Measurements from ENCODE around the gene CTNNBIP1. TPM values are rescaled to one million over a fixed set of nuclear protein-coding genes. Genes with fewer than 3 reads are reported as not detected.

CTNNBIP1 gene
- total and polyA plus RNA-seq, 4 experiments from 2014 or later: 6.3 to 10.1 (median 9.5) TPM

DNA sequence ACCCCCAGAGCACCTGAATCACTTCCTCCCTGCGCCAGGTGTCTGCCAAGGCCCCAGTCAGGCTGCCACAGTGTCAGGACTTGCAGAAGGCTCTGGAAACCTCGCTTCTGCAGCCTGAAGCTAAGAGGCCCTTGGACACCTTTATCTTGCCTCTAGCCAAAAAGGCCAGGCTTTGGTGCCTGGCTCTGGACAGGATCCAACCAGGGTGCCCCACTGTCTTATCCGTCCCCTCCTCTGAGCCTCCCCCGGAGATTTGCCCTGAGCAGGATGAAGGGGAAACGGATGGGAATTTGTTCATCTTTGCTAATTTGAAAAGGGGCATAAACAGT lies 73.5 kb downstream of the CTNNBIP1 start:
- Histone ChIP-seq H3K36me3 (ENCODE audit: insufficient read depth, low read length) (no peaks in the 10 kb centered on the region), H3K4me1 (ENCODE audit: insufficient read depth, low read length) (no peaks in the 10 kb centered on the region), H3K27me3 (ENCODE audit: insufficient read depth, low read length) (no peaks in the 10 kb centered on the region), H3K27ac (ENCODE audit: low read depth, low read length) (no peak overlapping the region), H3K9me3 (ENCODE audit: control insufficient read depth in 1 of 2, low read length in 2 of 2) (no peaks in the 10 kb centered on the region), H3K4me3 (ENCODE audit: low read length in 2 of 2) (no peak overlapping the region)
- H3K9me3 Mint-ChIP-seq: no peaks in the 10 kb centered on the region
- no peak overlapping the region for H3K4me3 Mint-ChIP-seq
- H3K36me3 Mint-ChIP-seq: peaks cover 0 to 4% of the 10 kb centered on the region in 2 donors
- intact Hi-C loops (cut with micrococcal nuclease): no loop called here
- ChIA-PET CTCF (ENCODE audit: partially characterized antibody) (interaction anchor here (1.1 kb wide), 1 partner anchor 51 kb away, joined by 3 read pairs; no protein-coding TSS in a partner anchor), POLR2A (ENCODE audit: partially characterized antibody) (no interaction called here)
- DNase-seq: no peak
- no peak overlapping the region for H3K27ac Mint-ChIP-seq
- H3K27me3 Mint-ChIP-seq: no peaks in the 10 kb centered on the region
- H3K4me1 Mint-ChIP-seq: peaks cover 0 to 5% (median 1%) of the 10 kb centered on the region in 4 donors

DNA sequence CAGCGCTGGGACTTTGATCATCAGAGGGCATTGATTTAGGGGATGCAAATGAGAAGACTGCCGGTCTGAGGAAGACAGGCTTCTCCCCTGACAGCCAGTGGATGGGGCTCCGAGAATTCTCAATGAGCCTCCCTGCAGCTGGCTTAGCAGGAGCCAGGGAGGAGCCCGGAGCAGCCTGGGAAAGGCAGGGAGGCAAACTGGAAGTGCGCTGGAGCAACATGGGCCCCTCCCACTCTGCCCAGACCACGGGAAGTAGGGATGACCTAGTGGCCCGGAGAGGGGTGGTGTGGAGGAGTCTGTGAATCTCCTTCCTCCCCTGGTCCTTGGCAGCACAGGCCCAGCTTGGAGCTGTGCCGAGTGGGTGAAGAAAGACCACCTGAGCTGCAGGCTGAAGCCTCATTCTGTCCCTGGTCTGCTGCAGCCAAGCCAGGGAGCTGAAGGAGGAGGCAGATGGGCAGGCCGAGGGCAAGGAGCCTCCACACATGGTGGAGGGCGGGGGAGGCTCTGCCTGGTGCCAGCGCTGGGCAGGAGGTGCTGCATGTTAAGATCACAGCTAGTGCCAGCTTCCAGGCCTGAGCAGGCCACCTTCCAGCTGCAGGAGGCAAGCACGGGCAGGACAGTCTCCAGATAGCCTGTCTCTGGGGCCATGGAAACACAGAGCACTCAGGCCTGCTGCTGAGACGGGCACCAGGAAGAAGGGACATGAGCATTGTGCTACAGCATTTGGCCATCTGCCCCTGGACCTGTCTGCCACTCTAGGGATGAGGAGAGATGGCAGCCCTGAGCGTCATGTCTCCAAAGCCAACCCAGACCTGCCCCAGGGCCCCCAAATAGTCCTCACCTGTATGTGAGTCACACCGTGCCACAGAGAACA lies 74.1 kb downstream of the CTNNBIP1 start:
- CTCF ChIA-PET (ENCODE audit: partially characterized antibody): interaction anchor here (1.1 to 1.3 kb wide), 2 partner anchors 51 kb away, joined by 3 to 5 read pairs; no protein-coding TSS in a partner anchor
- H3K4me3 Mint-ChIP-seq: no peak overlapping the region

DNA sequence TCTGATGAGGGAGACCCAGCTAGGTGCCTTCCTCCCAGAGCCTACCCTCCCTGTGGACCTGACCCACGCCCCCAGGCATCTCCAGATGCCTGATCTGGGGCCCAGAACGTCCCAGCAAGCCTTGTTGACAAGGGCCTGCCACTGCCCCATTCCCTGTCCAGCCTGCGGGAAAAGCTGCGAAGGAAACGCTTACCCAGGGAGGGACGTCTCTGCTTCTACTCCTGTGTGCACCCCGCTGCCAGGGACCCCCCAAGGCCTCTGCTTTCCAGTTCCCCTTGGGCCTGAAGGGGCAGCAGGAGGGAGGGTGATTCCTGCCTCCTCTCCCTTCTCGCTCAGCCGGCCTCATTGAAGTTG lies 74.7 kb downstream of the CTNNBIP1 start:
- Mint-ChIP-seq H3K36me3 (no peaks in the 10 kb centered on the region), H3K27ac (no peak overlapping the region), H3K4me3 (no peak overlapping the region), H3K9me3 (no peaks in the 10 kb centered on the region), H3K27me3 (no peaks in the 10 kb centered on the region), H3K4me1 (peaks cover 0 to 5% (median 1%) of the 10 kb centered on the region in 4 donors)
- Histone ChIP-seq H3K27ac (ENCODE audit: low read depth, low read length) (no peak overlapping the region), H3K4me1 (ENCODE audit: insufficient read depth, low read length) (no peaks in the 10 kb centered on the region), H3K4me3 (ENCODE audit: low read length in 2 of 2) (no peak overlapping the region), H3K27me3 (ENCODE audit: insufficient read depth, low read length) (no peaks in the 10 kb centered on the region), H3K9me3 (ENCODE audit: control insufficient read depth in 1 of 2, low read length in 2 of 2) (no peaks in the 10 kb centered on the region), H3K36me3 (ENCODE audit: insufficient read depth, low read length) (no peaks in the 10 kb centered on the region)
- CTCF ChIA-PET (ENCODE audit: partially characterized antibody): interaction anchor here (1.3 kb wide), 1 partner anchor 51 kb away, joined by 5 read pairs; no protein-coding TSS in a partner anchor
- intact Hi-C loops (cut with micrococcal nuclease): no loop called here
- POLR2A ChIA-PET (ENCODE audit: partially characterized antibody): no interaction called here
- no peak for DNase-seq

More for the DNA sequence above, 74.1 kb downstream of the CTNNBIP1 start:
- intact Hi-C loops (cut with micrococcal nuclease): no loop called here
- Histone ChIP-seq H3K4me3 (ENCODE audit: low read length in 2 of 2) (no peak overlapping the region), H3K36me3 (ENCODE audit: insufficient read depth, low read length) (no peaks in the 10 kb centered on the region), H3K27ac (ENCODE audit: low read depth, low read length) (no peak overlapping the region), H3K4me1 (ENCODE audit: insufficient read depth, low read length) (no peaks in the 10 kb centered on the region), H3K9me3 (ENCODE audit: control insufficient read depth in 1 of 2, low read length in 2 of 2) (no peaks in the 10 kb centered on the region), H3K27me3 (ENCODE audit: insufficient read depth, low read length) (no peaks in the 10 kb centered on the region)
- H3K9me3 Mint-ChIP-seq: no peaks in the 10 kb centered on the region
- peaks cover 0 to 5% (median 1%) of the 10 kb centered on the region in 4 donors for H3K4me1 Mint-ChIP-seq
- DNase-seq: no peak
- no peaks in the 10 kb centered on the region for H3K27me3 Mint-ChIP-seq
- H3K27ac Mint-ChIP-seq: no peak overlapping the region
- POLR2A ChIA-PET (ENCODE audit: partially characterized antibody): no interaction called here
- peaks cover 0 to under 1% of the 10 kb centered on the region in 2 donors for H3K36me3 Mint-ChIP-seq

DNA sequence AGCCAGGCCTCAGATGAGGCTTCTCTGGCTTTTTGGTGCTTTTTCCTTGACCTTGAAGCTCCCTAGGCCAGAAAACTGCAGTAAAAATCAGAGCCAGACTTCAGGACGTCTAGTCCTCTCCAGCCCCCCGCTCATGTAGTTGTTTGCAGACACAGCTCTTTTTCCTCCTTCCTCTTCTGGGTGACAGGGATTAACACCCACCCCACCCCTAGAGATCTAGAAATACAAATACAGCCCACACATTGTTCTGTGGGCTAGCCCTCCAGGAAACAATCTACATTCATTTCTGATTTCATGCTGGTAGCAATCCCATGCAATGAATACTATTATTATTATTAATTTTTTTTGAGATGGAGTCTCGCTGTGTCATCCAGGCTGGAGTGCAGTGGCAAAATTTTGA lies 76.4 kb downstream of the CTNNBIP1 start:
- no peaks in the 10 kb centered on the region for H3K27me3 Mint-ChIP-seq
- ChIA-PET POLR2A (ENCODE audit: partially characterized antibody) (no interaction called here), CTCF (ENCODE audit: partially characterized antibody) (interaction anchor here (1.4 kb wide), 1 partner anchor 50 kb away, joined by 4 read pairs; no protein-coding TSS in a partner anchor)
- Histone ChIP-seq H3K9me3 (ENCODE audit: control insufficient read depth in 1 of 2, low read length in 2 of 2) (no peaks in the 10 kb centered on the region), H3K27ac (ENCODE audit: low read depth, low read length) (no peak overlapping the region), H3K27me3 (ENCODE audit: insufficient read depth, low read length) (no peaks in the 10 kb centered on the region), H3K36me3 (ENCODE audit: insufficient read depth, low read length) (no peaks in the 10 kb centered on the region), H3K4me3 (ENCODE audit: low read length in 2 of 2) (no peak overlapping the region), H3K4me1 (ENCODE audit: insufficient read depth, low read length) (no peaks in the 10 kb centered on the region)
- no peaks in the 10 kb centered on the region for H3K9me3 Mint-ChIP-seq
- intact Hi-C loops (cut with micrococcal nuclease): no loop called here
- peaks cover 0 to 5% (median 1%) of the 10 kb centered on the region in 4 donors for H3K4me1 Mint-ChIP-seq
- H3K4me3 Mint-ChIP-seq: no peak overlapping the region
- no peak overlapping the region for H3K27ac Mint-ChIP-seq
- H3K36me3 Mint-ChIP-seq: no peaks in the 10 kb centered on the region
- no peak for DNase-seq

DNA sequence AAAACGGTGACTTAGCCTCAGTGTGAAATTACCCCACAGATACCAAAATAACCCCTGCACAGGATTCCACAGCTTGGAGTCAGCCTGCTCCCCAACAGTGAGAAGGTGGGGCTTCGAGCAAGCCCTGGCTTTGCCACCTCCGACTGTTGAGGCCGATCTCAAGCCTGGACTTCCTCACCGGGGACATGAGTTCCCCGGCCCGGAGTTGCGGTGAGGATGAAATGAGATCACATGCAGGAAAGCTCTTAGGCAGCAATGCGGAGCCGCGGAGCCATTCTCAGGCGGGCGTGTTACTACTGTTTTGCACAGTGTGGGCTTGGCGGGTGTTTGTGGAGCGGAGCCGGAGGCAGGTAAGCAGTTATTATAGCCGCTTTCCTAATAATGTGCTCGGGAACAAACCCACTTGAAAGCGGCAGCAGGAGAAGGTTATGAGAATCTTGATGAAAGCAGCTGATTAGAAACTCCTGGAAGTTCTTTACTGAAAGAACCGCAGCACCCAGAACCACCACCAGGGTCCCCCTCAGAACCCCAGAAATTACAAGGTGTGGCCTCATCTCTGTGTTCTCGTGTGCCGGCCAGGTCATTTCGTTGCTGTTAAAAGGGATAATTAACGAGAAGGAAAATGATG lies 82.4 kb downstream of the CTNNBIP1 start:
- DNase-seq: peak in 1 of 5 donors; percentile 41
- Histone ChIP-seq H3K4me3 (ENCODE audit: low read length in 2 of 2) (no peak overlapping the region), H3K36me3 (ENCODE audit: insufficient read depth, low read length) (no peaks in the 10 kb centered on the region), H3K9me3 (ENCODE audit: control insufficient read depth in 1 of 2, low read length in 2 of 2) (no peaks in the 10 kb centered on the region), H3K27me3 (ENCODE audit: insufficient read depth, low read length) (no peaks in the 10 kb centered on the region), H3K4me1 (ENCODE audit: insufficient read depth, low read length) (peaks cover 20% of the 10 kb centered on the region), H3K27ac (ENCODE audit: low read depth, low read length) (no peak overlapping the region)
- ChIA-PET POLR2A (ENCODE audit: partially characterized antibody) (interaction anchor here (1.4 kb wide), 1 partner anchor 12 kb away, joined by 4 read pairs; no protein-coding TSS in a partner anchor), CTCF (ENCODE audit: partially characterized antibody) (interaction anchor here (5.4 kb wide), 1 partner anchor 42 kb away, joined by 34 read pairs; no protein-coding TSS in a partner anchor)
- Mint-ChIP-seq H3K4me3 (peak overlapping the region in 1 of 8 donors; percentile 62), H3K27ac (peak overlapping the region in 3 of 7 donors; percentile 53 to 91 (median 74)), H3K9me3 (peaks cover 0 to 4% (median 0%) of the 10 kb centered on the region in 8 donors), H3K36me3 (peaks cover 0 to 6% of the 10 kb centered on the region in 2 donors), H3K27me3 (no peaks in the 10 kb centered on the region), H3K4me1 (peaks cover 13 to 39% (median 22%) of the 10 kb centered on the region in 4 donors)
- intact Hi-C loops (cut with micrococcal nuclease): loop anchor here (5.0 kb wide), 1 partner anchor 110 kb away; no protein-coding TSS in a partner anchor

DNA sequence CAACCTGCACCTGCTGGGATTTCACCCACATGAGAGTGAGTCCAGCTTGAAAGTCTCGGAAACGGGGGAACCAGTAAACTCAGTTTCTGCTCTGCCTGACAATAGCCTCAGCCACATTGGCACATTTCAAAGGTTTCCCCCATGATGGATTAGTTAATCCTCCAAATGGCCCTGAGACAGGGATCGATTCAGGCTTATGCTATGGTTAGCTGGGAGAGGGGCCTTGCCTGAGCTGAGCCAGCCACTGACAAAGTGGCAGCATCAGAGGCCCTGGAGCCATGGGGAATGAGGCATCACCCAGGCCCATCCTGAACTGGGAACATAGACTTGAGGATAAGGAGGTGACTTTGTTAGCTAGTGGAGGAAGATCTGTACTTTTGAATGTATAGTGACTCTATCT lies 83.5 kb downstream of the CTNNBIP1 start:
- ChIA-PET POLR2A (ENCODE audit: partially characterized antibody) (interaction anchor here (1.1 to 1.4 kb wide), 3 partner anchors 10 to 26 kb away, joined by 4 to 5 read pairs (median 4); no protein-coding TSS in a partner anchor), CTCF (ENCODE audit: partially characterized antibody) (interaction anchor here (1.0 to 5.4 kb wide), 3 partner anchors 41 to 48 kb away, joined by 3 to 34 read pairs (median 3); no protein-coding TSS in a partner anchor)
- H3K4me3 ChIP-seq (ENCODE audit: low read length in 2 of 2): no peak overlapping the region
- intact Hi-C loops (cut with micrococcal nuclease): loop anchor here (5.0 kb wide), 1 partner anchor 109 kb away; no protein-coding TSS in a partner anchor
- Mint-ChIP-seq H3K27ac (peak overlapping the region in 6 of 7 donors; percentile 1 to 91 (median 70)), H3K9me3 (peaks cover 0 to 5% (median 0%) of the 10 kb centered on the region in 8 donors), H3K36me3 (peaks cover 0 to 7% of the 10 kb centered on the region in 2 donors), H3K4me1 (peaks cover 22 to 49% (median 30%) of the 10 kb centered on the region in 4 donors), H3K4me3 (peak overlapping the region in 2 of 8 donors; percentile 2 to 32), H3K27me3 (no peaks in the 10 kb centered on the region)
- H3K9me3 ChIP-seq (ENCODE audit: control insufficient read depth in 1 of 2, low read length in 2 of 2): no peaks in the 10 kb centered on the region
- H3K27me3 ChIP-seq (ENCODE audit: insufficient read depth, low read length): no peaks in the 10 kb centered on the region
- H3K36me3 ChIP-seq (ENCODE audit: insufficient read depth, low read length): no peaks in the 10 kb centered on the region
- no peak overlapping the region for H3K27ac ChIP-seq (ENCODE audit: low read depth, low read length)
- no peak for DNase-seq
- H3K4me1 ChIP-seq (ENCODE audit: insufficient read depth, low read length): peaks cover 31% of the 10 kb centered on the region
